ENCODE data around the gene MAN2C1.

DNA sequence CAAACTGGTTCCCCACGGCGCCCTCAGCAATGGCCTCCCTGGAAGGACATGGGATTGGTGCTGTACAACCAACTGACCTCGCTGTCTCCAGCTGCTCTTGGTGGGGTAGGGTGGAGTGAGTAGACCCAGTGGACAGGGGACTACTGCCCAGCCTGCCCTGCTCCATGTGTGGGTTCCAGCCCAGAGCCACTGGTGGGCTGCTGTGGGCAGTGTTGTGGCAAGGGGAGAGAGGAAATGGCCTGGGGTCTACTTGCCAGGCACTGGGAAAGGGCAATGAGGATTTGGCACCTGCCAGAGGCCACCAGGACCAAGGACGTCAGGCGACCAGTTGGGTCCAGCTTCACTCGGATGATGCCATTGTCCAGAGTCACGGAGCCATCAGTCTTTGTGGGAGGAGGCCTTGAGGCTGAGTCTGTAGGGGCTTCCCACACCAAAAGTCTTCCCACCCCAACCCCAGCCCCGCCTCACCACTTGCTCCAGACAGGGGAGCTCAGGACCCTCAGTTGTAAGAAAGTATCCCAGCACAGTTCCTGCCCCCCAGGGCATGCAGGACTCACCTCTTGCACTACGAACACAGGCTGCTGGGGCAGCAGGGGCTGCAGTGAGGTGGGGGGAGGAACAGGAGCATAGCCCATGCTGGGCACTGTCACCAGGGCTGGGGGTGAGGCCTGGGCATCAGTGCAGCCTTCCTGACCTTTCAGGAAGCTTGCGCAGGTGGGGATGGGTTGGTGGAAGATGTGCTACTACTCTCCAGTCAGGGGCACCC, 9.5 kb downstream of the MAN2C1 start:
- TF ChIP-seq, protein P1, sequence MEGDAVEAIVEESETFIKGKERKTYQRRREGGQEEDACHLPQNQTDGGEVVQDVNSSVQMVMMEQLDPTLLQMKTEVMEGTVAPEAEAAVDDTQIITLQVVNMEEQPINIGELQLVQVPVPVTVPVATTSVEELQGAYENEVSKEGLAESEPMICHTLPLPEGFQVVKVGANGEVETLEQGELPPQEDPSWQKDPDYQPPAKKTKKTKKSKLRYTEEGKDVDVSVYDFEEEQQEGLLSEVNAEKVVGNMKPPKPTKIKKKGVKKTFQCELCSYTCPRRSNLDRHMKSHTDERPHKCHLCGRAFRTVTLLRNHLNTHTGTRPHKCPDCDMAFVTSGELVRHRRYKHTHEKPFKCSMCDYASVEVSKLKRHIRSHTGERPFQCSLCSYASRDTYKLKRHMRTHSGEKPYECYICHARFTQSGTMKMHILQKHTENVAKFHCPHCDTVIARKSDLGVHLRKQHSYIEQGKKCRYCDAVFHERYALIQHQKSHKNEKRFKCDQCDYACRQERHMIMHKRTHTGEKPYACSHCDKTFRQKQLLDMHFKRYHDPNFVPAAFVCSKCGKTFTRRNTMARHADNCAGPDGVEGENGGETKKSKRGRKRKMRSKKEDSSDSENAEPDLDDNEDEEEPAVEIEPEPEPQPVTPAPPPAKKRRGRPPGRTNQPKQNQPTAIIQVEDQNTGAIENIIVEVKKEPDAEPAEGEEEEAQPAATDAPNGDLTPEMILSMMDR (IDR thresholded peaks at IDR 0.05; ENCODE audit: low read depth, low read length), result no peak
- no peak for TF ChIP-seq EZH2phosphoT487 (IDR thresholded peaks at IDR 0.05; ENCODE audit: low read depth)
